OCI-M1 (cell line): ENCODE results near the gene NOB1.
"Not testable (repeated sequence)": the region's sequence is repeated elsewhere in the genome, so short reads cannot be mapped to it uniquely, and the experiment has no call there.

Source experiments
- DNase-seq: peaks from one replicate; lab custom pipeline; 2025; lab: John Stamatoyannopoulos, UW

Gene NOB1

GRCh38 chr16:69754469-69755310, at the start of gene NOB1:
NOB1 (minus strand) TSS chr16:69754926; CDS start chr16:69754910, 16 bp downstream.
- DNase-seq = peak; percentile 98

DNA sequence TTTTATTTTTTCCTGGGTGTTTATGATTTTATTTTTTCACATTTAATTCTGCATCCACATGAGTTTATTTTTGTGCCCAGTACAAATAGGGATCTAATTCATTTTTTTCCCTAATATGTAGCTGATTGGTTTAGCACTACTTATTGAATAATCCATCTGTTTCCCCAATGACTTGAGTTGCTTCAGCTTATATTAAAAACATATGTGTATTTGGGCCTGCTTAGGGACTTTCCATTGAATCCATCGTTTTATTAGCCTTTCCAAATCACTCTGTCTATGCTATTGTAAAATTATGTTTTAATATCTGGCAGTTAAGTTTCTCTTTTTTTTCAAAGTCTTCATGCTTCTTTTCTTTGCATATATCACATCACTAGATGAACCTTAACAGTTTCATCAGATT, 49.6 kb upstream of the NOB1 start:
- no peak for DNase-seq

- DNase-seq = no peak
Measured at GRCh38 chr16:69799611-69800031, 44.9 kb upstream of the NOB1 start.

GRCh38 chr16:69798466-69798865, 43.7 kb upstream of the NOB1 start:
- DNase-seq = no peak

DNA sequence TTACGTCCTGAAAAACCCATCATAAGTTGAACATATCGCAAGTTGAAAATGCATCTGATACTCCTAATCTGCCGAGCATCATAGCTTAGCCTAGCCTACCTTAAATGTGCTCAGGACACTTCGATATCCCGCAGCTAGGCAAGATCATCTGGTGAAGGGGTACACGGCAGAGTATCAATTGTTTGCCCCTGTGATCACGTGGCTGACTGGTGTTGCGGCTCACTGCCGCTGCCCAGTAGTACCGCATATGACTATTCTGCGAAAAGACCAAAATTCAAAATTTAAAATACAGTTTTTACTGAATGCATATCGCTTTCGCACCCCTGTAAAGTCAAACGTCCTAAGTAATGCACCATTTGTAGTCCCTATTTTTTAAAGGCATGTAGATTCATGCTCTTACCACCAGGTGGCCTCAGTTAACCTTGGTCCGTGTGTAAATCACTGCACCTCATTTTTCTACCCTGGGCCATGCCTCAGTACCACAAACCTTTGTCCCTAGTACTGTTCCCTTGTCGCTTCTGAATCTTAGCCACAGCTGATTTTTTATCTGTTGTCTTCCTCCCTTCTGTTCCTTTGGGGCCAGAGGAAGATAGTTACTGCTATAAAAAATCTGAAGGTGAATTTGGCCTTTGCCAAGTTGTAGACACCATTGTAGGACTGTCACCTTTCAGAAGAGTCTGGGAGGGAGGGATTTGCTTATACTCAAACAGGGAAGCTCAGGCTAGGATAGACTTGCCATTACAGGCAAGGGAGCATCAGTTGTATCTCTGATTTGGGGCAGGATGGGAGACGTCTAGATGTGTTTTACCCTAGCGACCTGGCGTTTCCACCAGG, 41.8 kb upstream of the NOB1 start:
- DNase-seq = peak; percentile 71

GRCh38 chr16:69794486-69794885, 39.8 kb upstream of the NOB1 start:
- no peak for DNase-seq

- DNase-seq = peak; percentile 56
Measured at GRCh38 chr16:69793526-69793925, 38.8 kb upstream of the NOB1 start.

GRCh38 chr16:69791391-69791847, 36.7 kb upstream of the NOB1 start:
- not testable (repeated sequence) for DNase-seq

- DNase-seq = no peak
Measured at GRCh38 chr16:69787883-69788282, 33.2 kb upstream of the NOB1 start.

GRCh38 chr16:69784586-69784985, 29.9 kb upstream of the NOB1 start:
- no peak for DNase-seq

GRCh38 chr16:69781118-69781517, 26.4 kb upstream of the NOB1 start:
- no peak for DNase-seq

- no peak for DNase-seq
Measured at GRCh38 chr16:69779724-69780123, 25.0 kb upstream of the NOB1 start.

DNA sequence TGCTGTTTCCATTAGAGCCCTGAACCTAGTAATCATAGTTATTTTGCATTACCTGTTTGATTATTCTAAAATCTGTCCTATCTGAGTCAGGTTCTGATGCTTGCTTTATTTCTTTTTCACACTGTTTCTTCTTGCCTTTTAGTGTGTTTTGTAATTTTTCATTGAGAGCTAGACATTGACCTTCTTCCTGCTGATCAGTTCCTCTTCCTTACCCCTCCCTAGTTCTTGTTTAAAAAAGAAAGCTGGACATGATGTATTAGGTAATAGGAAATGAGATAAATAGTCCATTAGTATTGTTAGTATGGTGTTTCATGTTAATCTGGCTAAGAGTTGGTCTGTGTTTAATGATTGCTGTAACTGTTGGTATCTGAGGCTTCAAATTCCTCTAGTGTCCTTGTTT, 20.8 kb upstream of the NOB1 start:
- DNase-seq = no peak

GRCh38 chr16:69773260-69773947, 18.7 kb upstream of the NOB1 start:
- DNase-seq = no peak

DNA sequence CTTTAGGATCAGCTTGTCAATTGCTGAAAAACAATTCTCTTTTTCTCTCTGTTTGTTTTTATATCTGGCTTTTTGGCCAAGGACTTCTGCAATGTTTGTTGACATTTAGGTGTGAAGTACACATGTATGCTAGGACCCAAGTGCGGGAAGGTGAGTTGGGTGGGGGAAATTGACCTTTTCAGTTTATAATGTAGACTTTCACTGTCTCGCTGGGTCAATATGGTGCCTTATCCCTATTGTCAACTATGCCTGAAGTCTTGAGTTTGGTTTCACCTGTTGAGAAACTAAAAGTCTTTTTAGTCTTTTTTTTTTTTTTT, 16.9 kb upstream of the NOB1 start:
- no peak for DNase-seq

DNA sequence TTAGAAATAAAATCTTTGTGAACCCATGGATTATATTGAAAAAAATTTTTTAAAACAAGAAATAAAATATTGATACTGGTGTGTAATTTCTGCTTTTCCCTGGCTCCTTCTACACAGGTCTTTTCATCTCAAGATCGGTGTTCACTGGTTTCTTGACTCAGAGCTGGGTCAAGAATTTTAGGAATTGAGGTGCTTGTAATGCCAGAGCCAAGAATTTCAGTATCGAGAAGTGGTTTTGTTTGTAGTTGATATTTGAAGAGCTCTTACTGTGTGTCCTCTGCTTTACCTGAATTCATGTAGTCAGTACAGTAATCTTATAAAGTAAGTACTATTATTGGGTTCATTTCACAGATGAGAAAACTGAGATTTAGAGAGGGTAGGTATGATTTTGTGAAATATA, 14.7 kb upstream of the NOB1 start:
- DNase-seq = no peak

DNA sequence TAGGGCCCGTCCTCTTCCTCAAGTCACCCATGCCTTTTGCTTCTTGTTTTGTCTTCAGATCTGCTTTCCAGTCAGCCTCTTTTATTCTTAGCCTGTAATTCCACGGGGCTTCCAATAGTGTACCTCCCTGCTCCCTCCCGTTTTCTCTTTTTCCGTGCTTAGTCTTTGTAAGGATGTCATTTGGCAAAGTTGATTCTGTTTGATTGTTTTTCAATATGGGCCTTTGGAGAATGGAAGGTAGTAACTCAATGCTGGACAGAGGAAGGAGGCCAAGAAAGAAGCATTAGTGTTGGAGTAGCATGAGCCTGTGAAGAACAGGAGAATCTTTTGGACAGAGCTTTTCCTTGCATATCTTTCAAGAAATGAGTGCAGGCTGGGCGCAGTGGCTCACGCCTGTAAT, 13.9 kb upstream of the NOB1 start:
- no peak for DNase-seq

- DNase-seq = no peak
Measured at GRCh38 chr16:69767459-69768229, 12.9 kb upstream of the NOB1 start.

DNA sequence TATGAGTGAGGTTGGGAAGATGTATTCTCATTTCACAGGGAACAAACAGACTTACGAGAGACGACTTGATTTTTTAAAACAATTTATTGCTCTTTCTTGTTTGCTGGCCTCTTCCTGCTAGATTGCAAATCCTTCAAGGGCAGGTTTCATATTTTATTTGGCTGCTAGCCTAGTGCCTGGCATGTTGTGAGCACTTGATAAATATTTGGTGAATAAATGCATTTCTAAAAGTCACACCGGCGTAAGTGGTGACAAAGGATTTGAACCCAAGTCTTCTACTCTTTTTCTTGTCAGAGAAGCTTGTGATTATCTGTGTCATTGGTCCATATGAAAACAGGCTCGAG, 8.8 kb upstream of the NOB1 start:
- DNase-seq = no peak

DNA sequence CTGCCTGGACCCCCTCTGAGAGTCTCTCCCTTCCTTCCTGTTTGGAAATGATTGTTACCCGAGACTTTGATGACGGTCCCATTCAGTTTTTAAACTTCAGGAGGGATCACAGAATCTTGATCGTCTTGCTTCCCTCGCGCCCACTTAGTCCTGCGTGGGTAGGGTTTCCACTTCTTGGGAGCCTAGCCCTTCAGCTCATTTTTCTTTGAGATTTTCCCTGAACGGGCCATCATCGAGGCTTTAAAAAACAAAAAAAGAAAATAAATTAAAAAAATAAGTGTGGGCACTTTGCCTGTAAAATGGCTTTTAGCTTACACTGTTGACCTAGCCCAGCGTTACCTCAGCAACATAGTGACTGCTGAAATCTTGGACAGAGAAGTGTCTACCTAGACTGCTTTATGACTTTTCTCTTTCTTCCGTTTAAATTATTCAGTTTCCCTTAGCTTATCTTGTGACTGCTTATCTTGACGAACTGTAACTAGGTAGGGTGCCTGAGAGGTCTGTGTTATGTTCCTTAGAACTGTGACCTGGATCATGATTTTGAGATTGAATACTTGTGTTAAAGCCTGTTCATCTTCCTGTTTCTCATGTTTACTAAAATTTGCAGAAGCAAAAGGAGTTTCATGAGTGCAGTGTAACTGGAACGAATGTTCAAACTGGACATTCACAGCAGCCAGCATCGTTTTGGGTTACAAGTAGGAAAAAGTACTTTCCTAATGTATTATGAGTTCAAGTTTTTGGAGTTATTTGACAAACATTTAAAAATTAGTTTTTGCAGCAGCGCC, 8.3 kb upstream of the NOB1 start:
- DNase-seq = peak; percentile 66
